Gastrocnemius medialis (tissue), 4 donors: ENCODE data around the gene LARP4B.

Experiments used
- CTCF ChIP-seq, 5 experiments: fragments of 450-650 bp in 3 of 5; fragments of 200-600 bp in 2 of 5; sonication (generic) in 2 of 5; IDR thresholded peaks in 4 of 5; conservative IDR thresholded peaks in 1 of 5; 1 replicate in 4 of 5; 2 replicates in 1 of 5; pipeline ENCODE4 v1.5.1; 2016 to 2019; ENCODE audit warnings: antibody characterized with exemption in 5 of 5, mild to moderate bottlenecking in 3 of 5, moderate library complexity in 3 of 5
- POLR2A ChIP-seq, 2 donors: fragments of 450-650 bp; IDR thresholded peaks; one replicate each; pipeline ENCODE4 v1.6.1; 2017; ENCODE audit warnings: antibody characterized with exemption in 2 of 2, mild to moderate bottlenecking in 2 of 2, moderate library complexity in 2 of 2

DNA sequence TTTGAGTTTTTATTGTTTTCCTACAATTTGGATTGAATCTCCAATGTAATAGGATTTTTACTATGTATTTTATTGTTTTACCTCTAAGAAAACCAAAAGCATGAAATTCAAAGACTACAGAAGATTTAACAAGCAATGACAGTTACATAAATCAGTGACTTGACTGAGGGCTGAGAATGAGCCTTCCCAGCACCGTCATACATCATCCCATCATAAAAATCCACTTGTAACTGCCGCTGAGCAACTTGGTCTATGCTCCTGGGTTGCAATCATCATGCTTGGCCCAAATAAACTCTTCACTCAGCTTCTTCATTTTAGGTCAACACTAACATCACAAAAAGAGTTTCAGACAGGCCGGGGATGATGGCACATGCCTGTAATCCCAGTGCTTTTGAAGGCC is 13.5 kb downstream of the LARP4B start:
- no peak for TF ChIP-seq POLR2A (IDR thresholded peaks at IDR 0.05)
- no peak for TF ChIP-seq CTCF (IDR thresholded peaks at IDR 0.05 in 4 of 5, conservative IDR thresholded peaks at IDR 0.05 in 1 of 5)
